IPS-18c (cell line): ENCODE results near the gene PIGV.

ENCODE experiments used
- H3K4me3 ChIP-seq: 2 replicates; pipeline ENCODE4 v1.7.0; 2013; ENCODE audit warnings: low read depth, mild to moderate bottlenecking, low read length, moderate library complexity; ENCODE audit not compliant: insufficient read depth
- H3K9me3 ChIP-seq: one replicate; pipeline ENCODE4 v1.6.1; 2013; ENCODE audit warnings: mild to moderate bottlenecking, low read length, moderate library complexity; ENCODE audit not compliant: control insufficient read depth, insufficient read depth

PIGV gene

GRCh38 chr1:26787706-26788514 is at the start of gene PIGV:
Gene PIGV (plus strand): TSS chr1:26787950. CDS start chr1:26790816, 2,866 bp downstream.
- Histone ChIP-seq H3K4me3 (peak within 1 kb of the TSS; percentile 93), H3K9me3 (no peaks in the 10 kb centered on the region)

GRCh38 chr1:26739329-26739914 is 48.3 kb upstream of the PIGV start:
- Histone ChIP-seq H3K4me3 (no peak overlapping the region), H3K9me3 (peaks cover 2% of the 10 kb centered on the region)

- H3K9me3 ChIP-seq: peaks cover 2% of the 10 kb centered on the region
- H3K4me3 ChIP-seq: no peak overlapping the region
Measured at GRCh38 chr1:26740023-26740634, 47.6 kb upstream of the PIGV start.

GRCh38 chr1:26740952-26741351 is 46.8 kb upstream of the PIGV start:
- Histone ChIP-seq H3K9me3 (no peaks in the 10 kb centered on the region), H3K4me3 (no peak overlapping the region)

- Histone ChIP-seq H3K4me3 (no peak overlapping the region), H3K9me3 (no peaks in the 10 kb centered on the region)
Measured at GRCh38 chr1:26743426-26744059, 44.2 kb upstream of the PIGV start.

GRCh38 chr1:26744075-26744959 is 43.4 kb upstream of the PIGV start:
- no peak overlapping the region for H3K4me3 ChIP-seq

GRCh38 chr1:26745191-26745590 is 42.6 kb upstream of the PIGV start:
- Histone ChIP-seq H3K4me3 (no peak overlapping the region), H3K9me3 (no peaks in the 10 kb centered on the region)

More at GRCh38 chr1:26744075-26744959, 43.4 kb upstream of the PIGV start:
- no peaks in the 10 kb centered on the region for H3K9me3 ChIP-seq

GRCh38 chr1:26747048-26747447 is 40.7 kb upstream of the PIGV start:
- Histone ChIP-seq H3K9me3 (no peaks in the 10 kb centered on the region), H3K4me3 (no peak overlapping the region)

GRCh38 chr1:26748351-26748750 is 39.4 kb upstream of the PIGV start:
- Histone ChIP-seq H3K9me3 (no peaks in the 10 kb centered on the region), H3K4me3 (no peak overlapping the region)

- Histone ChIP-seq H3K4me3 (no peak overlapping the region), H3K9me3 (no peaks in the 10 kb centered on the region)
Measured at GRCh38 chr1:26749458-26749857, 38.3 kb upstream of the PIGV start.

- Histone ChIP-seq H3K4me3 (no peak overlapping the region), H3K9me3 (no peaks in the 10 kb centered on the region)
Measured at GRCh38 chr1:26750428-26750827, 37.3 kb upstream of the PIGV start.

- Histone ChIP-seq H3K9me3 (no peaks in the 10 kb centered on the region), H3K4me3 (no peak overlapping the region)
Measured at GRCh38 chr1:26752519-26752918, 35.2 kb upstream of the PIGV start.

GRCh38 chr1:26754086-26754874 is 33.5 kb upstream of the PIGV start:
- H3K4me3 ChIP-seq: no peak overlapping the region

GRCh38 chr1:26758358-26758757 is 29.4 kb upstream of the PIGV start:
- Histone ChIP-seq H3K4me3 (no peak overlapping the region), H3K9me3 (no peaks in the 10 kb centered on the region)

More at GRCh38 chr1:26754086-26754874, 33.5 kb upstream of the PIGV start:
- no peaks in the 10 kb centered on the region for H3K9me3 ChIP-seq

GRCh38 chr1:26759531-26759930 is 28.2 kb upstream of the PIGV start:
- Histone ChIP-seq H3K9me3 (no peaks in the 10 kb centered on the region), H3K4me3 (no peak overlapping the region)

GRCh38 chr1:26761217-26761616 is 26.5 kb upstream of the PIGV start:
- Histone ChIP-seq H3K9me3 (no peaks in the 10 kb centered on the region), H3K4me3 (no peak overlapping the region)
